H7 (cell line): ENCODE data around the gene EYA2. TPM values are rescaled to one million over a fixed set of nuclear protein-coding genes. Genes with fewer than 3 reads are reported as not detected.

ENCODE experiments used
- DNase-seq: peaks from one replicate; pipeline ENCODE4 v3.0.0; 2012
- H3K27me3 ChIP-seq: 2 replicates; pipeline ENCODE4 v1.6.0; 2011; ENCODE audit warnings: mild to moderate bottlenecking, low read length; ENCODE audit not compliant: control insufficient read depth, insufficient read depth
- H3K36me3 ChIP-seq: replicated peaks from 2 replicates; pipeline ENCODE4 v1.5.1; 2011; ENCODE audit warnings: low read length; ENCODE audit not compliant: control insufficient read depth, insufficient read depth
- H3K4me3 ChIP-seq: 2 replicates; pipeline ENCODE4 v1.5.1; 2011; ENCODE audit warnings: low read depth, mild to moderate bottlenecking, control low read depth, low read length, moderate library complexity; ENCODE audit not compliant: insufficient read depth
- total RNA-seq: library from RNA; depleted of rRNA; stranded (reverse); fragments of >200 nt; shearing (Covaris generic); gene quantifications from 2 replicates; pipeline ENCODE4 v1.2.3, GENCODE V29; 2014

The EYA2 gene
- total RNA-seq, 1 experiment from 2014 or later, result 1.7 TPM

- H3K36me3 ChIP-seq, result no peaks in the 10 kb centered on the region
- no peaks in the 10 kb centered on the region for H3K27me3 ChIP-seq
- no peak overlapping the region for H3K4me3 ChIP-seq
- DNase-seq, result no peak
Measured at GRCh38 chr20:47117371-47117770, 222.7 kb downstream of the EYA2 start.

DNA sequence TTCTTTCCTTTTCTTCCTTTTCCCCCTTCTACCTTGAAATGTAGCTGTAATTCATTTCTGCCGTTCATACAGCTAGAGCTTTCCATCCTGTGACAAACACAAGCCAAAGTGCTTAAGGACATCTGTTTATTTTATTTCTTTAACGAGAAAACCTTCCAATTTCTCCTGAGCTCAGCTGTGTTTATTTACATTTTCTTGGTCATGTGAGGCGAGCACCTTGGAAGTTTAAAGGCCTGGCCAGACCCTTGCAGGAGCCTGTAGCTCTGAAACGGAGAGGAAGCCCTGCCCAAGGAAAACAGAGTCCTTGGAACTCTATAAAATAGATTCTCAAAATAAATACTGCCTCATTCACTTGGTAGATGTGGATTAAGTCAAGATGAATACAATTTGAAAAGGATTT lies 223.1 kb downstream of the EYA2 start:
- Histone ChIP-seq H3K27me3 (no peaks in the 10 kb centered on the region), H3K4me3 (no peak overlapping the region), H3K36me3 (no peaks in the 10 kb centered on the region)
- DNase-seq, result no peak

DNA sequence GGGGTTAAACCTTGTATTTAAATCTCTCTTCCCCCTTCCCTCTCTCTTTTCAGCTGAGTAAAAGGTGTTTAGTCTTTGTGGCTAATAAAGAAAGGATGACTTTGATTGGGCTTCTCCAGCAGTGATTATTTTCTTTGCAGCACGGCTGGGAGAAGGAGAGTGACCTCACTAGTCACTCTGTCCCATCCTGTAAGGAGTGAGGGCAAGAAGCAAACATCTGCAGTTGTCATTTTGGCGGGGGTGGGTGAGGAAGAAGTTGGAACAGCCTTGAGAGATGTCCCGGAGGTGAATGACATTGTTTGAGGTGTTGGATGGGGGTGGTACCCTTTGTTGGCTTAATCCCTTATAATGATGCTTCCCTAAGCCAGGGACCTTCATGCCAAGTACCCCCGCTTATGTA lies 223.6 kb downstream of the EYA2 start:
- H3K27me3 ChIP-seq, result no peaks in the 10 kb centered on the region
- H3K4me3 ChIP-seq, result no peak overlapping the region
- DNase-seq, result no peak

GRCh38 chr20:47118641-47119040 lies 224.0 kb downstream of the EYA2 start:
- Histone ChIP-seq H3K27me3 (no peaks in the 10 kb centered on the region), H3K36me3 (no peaks in the 10 kb centered on the region), H3K4me3 (no peak overlapping the region)
- no peak for DNase-seq

More for the DNA sequence above, 223.6 kb downstream of the EYA2 start:
- no peaks in the 10 kb centered on the region for H3K36me3 ChIP-seq

DNA sequence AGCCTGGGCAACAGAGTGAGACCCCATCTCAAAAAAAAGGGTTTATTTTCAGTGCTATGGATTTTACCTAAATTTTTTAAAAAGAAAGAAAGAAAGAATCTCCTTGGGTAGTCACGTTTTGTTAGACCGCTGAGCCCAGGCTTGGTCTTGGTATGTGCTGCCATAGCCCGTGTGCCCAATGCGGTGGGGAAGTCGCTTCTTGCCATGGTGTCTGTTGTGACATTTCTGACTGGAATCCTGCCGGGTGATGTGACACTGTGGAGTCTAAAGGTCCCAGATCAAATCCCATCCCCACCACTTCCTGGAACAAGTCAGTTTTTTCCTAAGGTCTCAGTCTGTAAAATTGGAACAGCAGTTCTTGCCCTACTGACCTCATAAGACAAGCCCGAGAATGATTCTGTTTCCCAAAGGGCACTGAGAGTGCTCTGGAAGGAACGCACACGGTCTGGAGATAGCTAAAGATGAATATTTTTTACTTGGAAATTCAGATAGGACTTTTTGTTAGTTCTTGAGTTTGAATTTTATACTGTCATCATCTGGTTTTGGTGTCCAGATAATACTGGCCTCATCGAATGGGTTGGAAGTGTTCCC lies 225.8 kb downstream of the EYA2 start:
- no peak for DNase-seq
- H3K4me3 ChIP-seq, result no peak overlapping the region
- no peaks in the 10 kb centered on the region for H3K27me3 ChIP-seq
- H3K36me3 ChIP-seq, result no peaks in the 10 kb centered on the region

DNA sequence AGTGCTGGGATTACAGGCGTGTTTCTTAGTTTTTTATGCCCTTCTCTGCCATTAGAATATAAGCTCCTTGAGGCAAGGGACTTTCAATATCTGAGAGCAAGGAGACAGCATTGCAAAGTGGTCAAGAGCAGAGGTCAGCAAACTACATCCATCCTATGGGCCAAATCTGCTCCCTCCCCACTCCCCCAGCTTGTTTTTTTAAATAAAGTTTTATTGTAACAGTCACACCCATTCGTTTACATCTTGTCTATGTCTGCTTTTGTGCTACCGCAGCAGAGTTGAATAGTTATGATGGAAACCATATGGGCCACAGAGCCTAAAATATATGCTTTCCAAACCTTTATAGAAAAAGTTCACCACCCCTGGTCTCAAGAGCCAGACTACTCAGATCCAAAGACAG lies 227.9 kb downstream of the EYA2 start:
- Histone ChIP-seq H3K27me3 (no peaks in the 10 kb centered on the region), H3K36me3 (no peaks in the 10 kb centered on the region), H3K4me3 (no peak overlapping the region)
- no peak for DNase-seq

GRCh38 chr20:47124181-47124717 lies 229.6 kb downstream of the EYA2 start:
- no peaks in the 10 kb centered on the region for H3K36me3 ChIP-seq
- H3K4me3 ChIP-seq, result no peak overlapping the region
- no peak for DNase-seq
- no peaks in the 10 kb centered on the region for H3K27me3 ChIP-seq

DNA sequence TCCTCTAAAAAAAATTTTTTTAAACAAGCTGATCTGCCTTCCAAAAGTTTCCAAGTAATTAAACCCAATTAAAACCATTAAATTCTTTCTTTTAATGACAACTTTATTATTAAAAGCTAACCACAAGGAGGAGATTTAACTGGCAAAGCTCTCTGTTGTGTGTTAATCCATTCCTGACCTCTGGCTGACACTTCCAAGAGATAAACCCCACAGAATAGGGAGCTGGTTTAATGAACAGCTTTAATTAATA lies 230.8 kb downstream of the EYA2 start:
- no peak for DNase-seq
- Histone ChIP-seq H3K4me3 (no peak overlapping the region), H3K36me3 (no peaks in the 10 kb centered on the region), H3K27me3 (no peaks in the 10 kb centered on the region)

DNA sequence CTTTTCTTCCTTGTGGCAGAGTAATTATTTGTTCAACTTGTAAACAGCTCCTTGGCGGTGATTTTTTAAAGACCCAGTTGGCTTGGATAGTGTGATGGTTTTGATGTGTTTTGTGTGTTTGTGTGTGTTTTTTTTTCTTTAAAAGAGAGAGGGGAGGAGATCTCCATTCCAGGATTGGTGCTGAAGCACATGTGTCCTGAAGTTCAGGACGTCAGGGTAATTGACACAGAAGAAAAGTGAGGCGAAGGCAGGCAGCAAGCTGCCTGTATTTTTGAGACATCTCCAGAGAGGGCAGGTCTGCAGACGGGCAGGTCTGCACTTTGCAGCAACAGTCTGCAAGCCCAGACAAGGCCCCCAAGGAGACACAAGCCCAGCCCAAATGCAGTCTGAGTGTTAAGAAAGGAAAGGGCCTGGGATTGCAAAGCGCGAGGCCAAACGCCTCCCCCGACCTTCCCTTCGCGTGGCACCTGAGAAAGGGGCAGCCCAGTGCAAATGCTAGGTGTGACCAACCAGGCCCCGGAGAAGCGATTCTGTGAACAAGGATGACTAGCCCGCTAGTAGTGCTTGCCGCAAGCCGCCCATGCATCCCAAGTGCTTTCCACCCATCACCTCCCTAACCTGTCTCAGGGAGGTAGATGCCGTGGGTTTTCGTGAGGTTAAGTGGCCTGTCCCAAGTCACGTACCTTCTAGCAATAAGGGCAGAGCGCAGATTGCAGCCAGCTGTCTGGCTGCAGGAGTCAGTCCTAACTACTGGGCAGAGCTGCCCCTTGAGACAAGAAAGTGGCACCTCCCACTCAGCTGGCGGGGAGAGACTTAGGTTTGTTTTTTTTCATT lies 231.3 kb downstream of the EYA2 start:
- Histone ChIP-seq H3K27me3 (no peaks in the 10 kb centered on the region), H3K36me3 (no peaks in the 10 kb centered on the region), H3K4me3 (no peak overlapping the region)
- DNase-seq, result no peak

- Histone ChIP-seq H3K27me3 (no peaks in the 10 kb centered on the region), H3K36me3 (no peaks in the 10 kb centered on the region), H3K4me3 (no peak overlapping the region)
- DNase-seq, result no peak
Measured at GRCh38 chr20:47126709-47127108, 232.1 kb downstream of the EYA2 start.

DNA sequence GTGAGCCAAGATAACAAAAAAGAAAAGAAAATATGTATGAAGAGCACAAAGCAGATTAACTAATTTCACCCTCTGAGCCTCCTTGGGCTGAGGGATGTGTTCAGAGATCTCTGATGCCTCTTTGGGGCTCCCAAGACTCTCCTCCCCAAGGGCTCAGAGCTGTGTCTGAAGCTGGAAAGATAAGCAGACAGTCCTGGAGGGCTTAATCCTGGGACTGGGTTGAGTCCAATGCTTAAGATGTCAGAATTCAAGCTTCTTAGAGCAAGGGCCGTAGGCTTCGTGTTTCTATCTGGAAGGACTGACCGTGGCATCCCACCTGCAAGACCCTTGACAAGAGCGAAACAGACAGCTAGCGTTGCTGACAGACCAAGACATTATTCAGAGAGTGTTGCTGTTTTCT lies 232.9 kb downstream of the EYA2 start:
- Histone ChIP-seq H3K4me3 (no peak overlapping the region), H3K36me3 (no peaks in the 10 kb centered on the region), H3K27me3 (no peaks in the 10 kb centered on the region)
- no peak for DNase-seq

GRCh38 chr20:47127999-47128398 lies 233.4 kb downstream of the EYA2 start:
- peak; percentile 40 for DNase-seq
- H3K27me3 ChIP-seq, result no peaks in the 10 kb centered on the region
- no peaks in the 10 kb centered on the region for H3K36me3 ChIP-seq
- H3K4me3 ChIP-seq, result no peak overlapping the region

DNA sequence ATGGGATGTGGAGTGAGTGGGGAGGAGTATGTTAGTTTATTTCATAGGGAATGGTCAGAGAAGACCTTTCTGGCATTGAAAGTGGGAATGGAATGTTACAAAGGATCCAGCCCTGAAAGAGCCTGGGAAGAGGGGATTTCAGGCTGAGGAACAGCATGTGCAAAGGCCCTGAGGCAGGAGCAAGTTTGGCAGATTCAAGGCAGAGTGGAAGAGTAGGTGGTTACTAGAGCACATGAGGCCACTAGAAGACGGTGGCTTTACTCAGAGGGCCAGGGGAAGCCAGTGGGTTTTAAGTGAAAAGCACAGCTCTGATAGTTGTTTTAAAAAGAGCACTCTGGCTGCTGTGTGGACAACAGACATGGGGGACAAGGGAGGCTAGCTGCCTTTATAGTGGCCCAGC lies 234.7 kb downstream of the EYA2 start:
- no peaks in the 10 kb centered on the region for H3K27me3 ChIP-seq
- H3K4me3 ChIP-seq, result no peak overlapping the region
- H3K36me3 ChIP-seq, result no peaks in the 10 kb centered on the region
- DNase-seq, result no peak

- no peak for DNase-seq
- Histone ChIP-seq H3K27me3 (no peaks in the 10 kb centered on the region), H3K36me3 (no peaks in the 10 kb centered on the region), H3K4me3 (no peak overlapping the region)
Measured at GRCh38 chr20:47133809-47134456, 239.3 kb downstream of the EYA2 start.

DNA sequence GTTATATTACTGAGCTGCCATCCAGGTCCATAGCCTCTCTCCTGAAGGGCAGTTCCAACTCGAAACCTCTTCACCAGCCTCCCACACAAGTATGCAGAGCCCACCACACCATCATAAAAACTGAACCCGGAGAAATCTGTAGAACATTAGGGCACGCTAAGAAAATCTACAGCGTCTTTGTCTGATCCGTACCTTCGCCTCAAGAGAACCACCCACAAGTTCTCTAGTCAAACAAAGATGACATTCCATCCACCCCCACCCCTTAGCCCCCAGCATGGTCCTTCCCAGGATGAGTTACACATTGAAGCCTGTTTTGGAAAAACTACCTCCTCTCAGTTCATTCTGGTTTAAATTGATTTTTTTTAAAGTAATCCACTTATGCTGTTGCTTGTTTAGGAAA lies 242.1 kb downstream of the EYA2 start:
- H3K36me3 ChIP-seq, result no peaks in the 10 kb centered on the region
- H3K27me3 ChIP-seq, result no peaks in the 10 kb centered on the region
- no peak for DNase-seq
- H3K4me3 ChIP-seq, result no peak overlapping the region
